Loucy (cell line): ENCODE results near the gene SMAD3.

Source experiments
- H2AFZ ChIP-seq: fragments of 200-600 bp; sonication (generic); 2 replicates; pipeline ENCODE4 v1.6.0; 2016; ENCODE audit warnings: antibody characterized with exemption, mild to moderate bottlenecking, low read length, moderate library complexity
- H3F3A ChIP-seq: fragments of 200-600 bp; 2 replicates; pipeline ENCODE4 v1.6.0; 2016; ENCODE audit warnings: antibody characterized with exemption, low read depth, mild to moderate bottlenecking
- H3K27me3 ChIP-seq: fragments of 200-600 bp; sonication (generic); 2 replicates; pipeline ENCODE4 v1.6.1; 2014; ENCODE audit warnings: low read length, mild to moderate bottlenecking; ENCODE audit not compliant: insufficient read depth, poor library complexity, severe bottlenecking
- H3K36me3 ChIP-seq: fragments of 200-600 bp; sonication (generic); 2 replicates; pipeline ENCODE4 v1.6.1; 2016; ENCODE audit warnings: low read length; ENCODE audit not compliant: insufficient read depth
- H3K4me1 ChIP-seq: fragments of 200-600 bp; sonication (generic); 2 replicates; pipeline ENCODE4 v1.5.1; 2014; ENCODE audit warnings: low read length, mild to moderate bottlenecking; ENCODE audit not compliant: insufficient read depth, poor library complexity, severe bottlenecking
- H3K4me2 ChIP-seq: fragments of 200-600 bp; sonication (generic); 2 replicates; pipeline ENCODE4 v1.6.0; 2014; ENCODE audit warnings: antibody characterized with exemption, low read length, low read depth, mild to moderate bottlenecking; ENCODE audit not compliant: poor library complexity, severe bottlenecking
- H3K4me3 ChIP-seq: fragments of 200-600 bp; sonication (generic); 2 replicates; pipeline ENCODE4 v1.5.1; 2014; ENCODE audit warnings: low read length, mild to moderate bottlenecking, mixed read lengths; ENCODE audit not compliant: poor library complexity, severe bottlenecking
- H3K79me2 ChIP-seq: fragments of 200-600 bp; sonication (generic); 2 replicates; pipeline ENCODE4 v1.6.1; 2014; ENCODE audit warnings: low read length; ENCODE audit not compliant: insufficient read depth
- H3K9ac ChIP-seq: fragments of 200-600 bp; sonication (generic); 2 replicates; pipeline ENCODE4 v1.6.0; 2014; ENCODE audit warnings: mild to moderate bottlenecking, low read depth, low read length, moderate library complexity; ENCODE audit not compliant: poor library complexity, severe bottlenecking
- H3K9me2 ChIP-seq: fragments of 200-600 bp; sonication (generic); replicated peaks from 2 replicates; pipeline ENCODE4 v1.6.1; 2016; ENCODE audit warnings: low read depth, low read length, mixed read lengths
- H3K9me3 ChIP-seq: fragments of 200-600 bp; sonication (generic); 2 replicates; pipeline ENCODE4 v1.6.1; 2014; ENCODE audit warnings: mild to moderate bottlenecking, antibody characterized with exemption, low read length, low read depth; ENCODE audit not compliant: insufficient read depth
- H4K20me1 ChIP-seq: fragments of 200-600 bp; sonication (generic); 2 replicates; pipeline ENCODE4 v1.6.0; 2014; ENCODE audit warnings: antibody characterized with exemption, low read length, mild to moderate bottlenecking; ENCODE audit not compliant: insufficient read depth, poor library complexity, severe bottlenecking
- CTCF ChIP-seq: fragments of 200-600 bp; sonication (generic); conservative IDR thresholded peaks from 2 replicates; pipeline ENCODE4 v1.5.1; 2014; ENCODE audit warnings: mild to moderate bottlenecking, antibody characterized with exemption, low read length
- EZH2phosphoT487 ChIP-seq: fragments of 200-600 bp; IDR thresholded peaks from 2 replicates; pipeline ENCODE4 v1.6.1; 2018; ENCODE audit warnings: antibody characterized with exemption, mild to moderate bottlenecking, moderate library complexity, borderline replicate concordance

SMAD3 gene

GRCh38 chr15:67176195-67176971 lies 111.0 kb downstream of the SMAD3 start:
- Histone ChIP-seq H3K4me3 (no peak overlapping the region), H3K4me2 (no peak overlapping the region), H3K9ac (no peak overlapping the region), H3K36me3 (peaks cover 77% of the 10 kb centered on the region; the same call in 1 of the 2 replicates), H3K79me2 (no peaks in the 10 kb centered on the region), H2AFZ (no peak overlapping the region), H3K27me3 (no peaks in the 10 kb centered on the region), H3F3A (no peaks in the 10 kb centered on the region), H3K9me2 (no peaks in the 10 kb centered on the region), H3K9me3 (no peaks in the 10 kb centered on the region), H3K4me1 (no peaks in the 10 kb centered on the region), H4K20me1 (no peaks in the 10 kb centered on the region)
- TF ChIP-seq CTCF = no peak
- no peak for TF ChIP-seq EZH2phosphoT487

- Histone ChIP-seq H3K4me1 (peaks cover 5% of the 10 kb centered on the region), H3K9me2 (no peaks in the 10 kb centered on the region), H3K4me2 (no peak overlapping the region), H3K36me3 (peaks cover 74% of the 10 kb centered on the region; the same call in 1 of the 2 replicates), H3K4me3 (no peak overlapping the region), H3K27me3 (no peaks in the 10 kb centered on the region), H4K20me1 (no peaks in the 10 kb centered on the region), H3F3A (no peaks in the 10 kb centered on the region), H3K79me2 (no peaks in the 10 kb centered on the region), H3K9me3 (no peaks in the 10 kb centered on the region), H2AFZ (no peak overlapping the region), H3K9ac (no peak overlapping the region)
- TF ChIP-seq CTCF = no peak
- TF ChIP-seq EZH2phosphoT487 = no peak
These were observed 112.3 kb downstream of the SMAD3 start for GRCh38 chr15:67177752-67178151.

DNA sequence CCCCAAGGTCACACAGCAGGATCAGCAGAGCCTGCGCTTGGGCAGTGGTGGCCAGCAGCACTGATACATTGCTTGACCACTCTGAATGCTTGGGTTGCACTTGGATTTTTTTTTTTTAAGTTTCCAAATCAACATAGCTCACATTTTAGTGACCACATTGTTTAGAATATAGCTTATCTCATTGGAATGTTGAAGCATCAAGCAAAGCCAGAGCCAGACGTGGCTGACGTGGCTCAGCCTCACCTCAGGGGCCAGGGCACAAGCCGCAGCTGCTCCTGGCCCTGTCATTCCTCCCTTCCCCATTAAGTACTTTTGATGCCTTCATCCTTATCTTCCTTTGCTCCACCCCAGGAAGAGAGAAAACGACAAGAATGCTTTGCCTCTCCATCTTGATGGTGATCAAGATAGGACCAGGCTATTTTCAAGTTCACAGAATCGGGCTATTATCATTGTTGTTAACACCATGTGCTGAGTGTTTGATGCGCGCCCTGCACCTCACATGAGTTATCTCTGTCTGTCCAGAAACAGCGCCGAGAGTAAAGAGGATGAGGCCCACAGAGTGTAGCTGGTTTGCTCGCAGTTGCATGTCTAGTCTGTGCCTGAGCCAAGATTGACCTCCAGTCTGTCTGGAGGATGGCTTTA lies 113.3 kb downstream of the SMAD3 start:
- H3F3A ChIP-seq = no peaks in the 10 kb centered on the region
- H3K9ac ChIP-seq = no peak overlapping the region

More for the DNA sequence above, 113.3 kb downstream of the SMAD3 start:
- Histone ChIP-seq H3K4me1 (peaks cover 5% of the 10 kb centered on the region), H3K36me3 (peaks cover 65% of the 10 kb centered on the region; the same call in 1 of the 2 replicates), H3K4me3 (no peak overlapping the region), H3K79me2 (no peaks in the 10 kb centered on the region), H3K27me3 (no peaks in the 10 kb centered on the region), H3K9me3 (no peaks in the 10 kb centered on the region), H4K20me1 (no peaks in the 10 kb centered on the region), H2AFZ (no peak overlapping the region), H3K9me2 (no peaks in the 10 kb centered on the region), H3K4me2 (no peak overlapping the region)
- TF ChIP-seq CTCF (no peak), EZH2phosphoT487 (no peak)
